ENCODE measurements around the gene SNRNP40. TPM values are rescaled to one million over a fixed set of nuclear protein-coding genes. Genes with fewer than 3 reads are reported as not detected.

Gene SNRNP40
- total and polyA plus RNA-seq, 4 donors = 19.8 to 32.8 (median 26.2) TPM

GRCh38 chr1:31218705-31219104 lies 77.9 kb downstream of the SNRNP40 start:
- H3K27me3 ChIP-seq (ENCODE audit: control insufficient read depth in 1 of 2, insufficient read depth in 2 of 2, low read length in 1 of 2) = no peaks in the 10 kb centered on the region
- intact Hi-C loops (cut with DNase I) = no loop called here
- no peaks in the 10 kb centered on the region for H3K36me3 ChIP-seq (ENCODE audit: control insufficient read depth in 1 of 2, insufficient read depth in 2 of 2, low read length in 1 of 2)
- no peaks in the 10 kb centered on the region for H3K9me3 ChIP-seq (ENCODE audit: control insufficient read depth, low read length)
- ATAC-seq (ENCODE audit: low FRiP score) (no peak), DNase-seq (no peak)
- WGBS, 2 donors = 70 to 82% methylated on average over 8 of the region's 8 CpGs
- no peak overlapping the region for H3K4me3 ChIP-seq (ENCODE audit: low read length in 2 of 2)
- no peak overlapping the region for H3K27ac ChIP-seq (ENCODE audit: low read depth in 1 of 2, low read length in 2 of 2)
- no peaks in the 10 kb centered on the region for H3K4me1 ChIP-seq (ENCODE audit: control insufficient read depth in 1 of 2, insufficient read depth in 2 of 2, low read length in 2 of 2)

GRCh38 chr1:31216016-31216415 lies 80.6 kb downstream of the SNRNP40 start:
- ATAC-seq (ENCODE audit: low FRiP score) (no peak), DNase-seq (no peak)
- no peaks in the 10 kb centered on the region for H3K36me3 ChIP-seq (ENCODE audit: control insufficient read depth in 1 of 2, insufficient read depth in 2 of 2, low read length in 1 of 2)
- H3K27me3 ChIP-seq (ENCODE audit: control insufficient read depth in 1 of 2, insufficient read depth in 2 of 2, low read length in 1 of 2) = no peaks in the 10 kb centered on the region
- H3K9me3 ChIP-seq (ENCODE audit: control insufficient read depth, low read length) = no peaks in the 10 kb centered on the region
- intact Hi-C loops (cut with DNase I) = no loop called here
- H3K4me1 ChIP-seq (ENCODE audit: control insufficient read depth in 1 of 2, insufficient read depth in 2 of 2, low read length in 2 of 2) = no peaks in the 10 kb centered on the region
- H3K4me3 ChIP-seq (ENCODE audit: low read length in 2 of 2) = no peak overlapping the region
- H3K27ac ChIP-seq (ENCODE audit: low read depth in 1 of 2, low read length in 2 of 2) = no peak overlapping the region
- 35 to 41% methylated on average over 10 of the region's 10 CpGs for WGBS, 2 donors

- DNase-seq = no peak
- no peak overlapping the region for H3K27ac ChIP-seq (ENCODE audit: low read depth in 1 of 2, low read length in 2 of 2)
- no peaks in the 10 kb centered on the region for H3K4me1 ChIP-seq (ENCODE audit: control insufficient read depth in 1 of 2, insufficient read depth in 2 of 2, low read length in 2 of 2)
- ATAC-seq (ENCODE audit: low FRiP score) = no peak
- H3K27me3 ChIP-seq (ENCODE audit: control insufficient read depth in 1 of 2, insufficient read depth in 2 of 2, low read length in 1 of 2) = no peaks in the 10 kb centered on the region
- H3K36me3 ChIP-seq (ENCODE audit: control insufficient read depth in 1 of 2, insufficient read depth in 2 of 2, low read length in 1 of 2) = no peaks in the 10 kb centered on the region
- WGBS, 2 donors = 47 to 57% methylated on average over 11 of the region's 11 CpGs
- intact Hi-C loops (cut with DNase I) = no loop called here
- H3K9me3 ChIP-seq (ENCODE audit: control insufficient read depth, low read length) = no peaks in the 10 kb centered on the region
- H3K4me3 ChIP-seq (ENCODE audit: low read length in 2 of 2) = no peak overlapping the region
Observed at GRCh38 chr1:31215065-31215570, 81.5 kb downstream of the SNRNP40 start.

- H3K27ac ChIP-seq (ENCODE audit: low read depth in 1 of 2, low read length in 2 of 2) = no peak overlapping the region
- H3K36me3 ChIP-seq (ENCODE audit: control insufficient read depth in 1 of 2, insufficient read depth in 2 of 2, low read length in 1 of 2) = no peaks in the 10 kb centered on the region
- DNase-seq (no peak), ATAC-seq (ENCODE audit: low FRiP score) (no peak)
- H3K4me3 ChIP-seq (ENCODE audit: low read length in 2 of 2) = no peak overlapping the region
- H3K27me3 ChIP-seq (ENCODE audit: control insufficient read depth in 1 of 2, insufficient read depth in 2 of 2, low read length in 1 of 2) = no peaks in the 10 kb centered on the region
- H3K9me3 ChIP-seq (ENCODE audit: control insufficient read depth, low read length) = no peaks in the 10 kb centered on the region
- intact Hi-C loops (cut with DNase I) = no loop called here
- WGBS, 2 donors = 48 to 52% methylated on average over 12 of the region's 12 CpGs
- H3K4me1 ChIP-seq (ENCODE audit: control insufficient read depth in 1 of 2, insufficient read depth in 2 of 2, low read length in 2 of 2) = no peaks in the 10 kb centered on the region
Observed at GRCh38 chr1:31214316-31215064, 82.1 kb downstream of the SNRNP40 start.

Other genes starting within 250 kb of the SNRNP40 start
- gene PUM1, start 231.1 kb downstream of the SNRNP40 start, total RNA-seq = 100 to 1,000 TPM; 105 to 120 TPM
- 10 to 100 TPM; 13.1 to 21.8 TPM for gene PUM1, start 231.1 kb downstream of the SNRNP40 start, polyA plus RNA-seq
- under 1 TPM in 1 of 2 donors, not detected in 1; 0.30 TPM for gene NKAIN1, start 56.9 kb downstream of the SNRNP40 start, total RNA-seq
- gene NKAIN1, start 56.9 kb downstream of the SNRNP40 start, polyA plus RNA-seq = not detected
- gene ZCCHC17, start 244 bp upstream of the SNRNP40 start, total RNA-seq = 10 to 100 TPM; 17.7 to 21.3 TPM
- gene ZCCHC17, start 244 bp upstream of the SNRNP40 start, polyA plus RNA-seq = 10 to 100 TPM; 29.7 to 31.7 TPM
- 10 to 100 TPM; 30.8 to 82.0 TPM for gene FABP3, start 76.3 kb upstream of the SNRNP40 start, total RNA-seq
- 10 to 100 TPM in 1 of 2 donors, 1 to 10 TPM in 1; 6.9 to 50.7 TPM for gene FABP3, start 76.3 kb upstream of the SNRNP40 start, polyA plus RNA-seq
- gene SERINC2, start 116.4 kb upstream of the SNRNP40 start, total RNA-seq = 1 to 10 TPM; 2.5 to 3.7 TPM
- 10 to 100 TPM in 1 of 2 donors, 1 to 10 TPM in 1; 3.3 to 20.7 TPM for gene SERINC2, start 116.4 kb upstream of the SNRNP40 start, polyA plus RNA-seq

Data from aorta (tissue), 5 donors.